Liver (tissue), 9 donors: ENCODE measurements around the gene CYP24A1. TPM values are rescaled to one million over a fixed set of nuclear protein-coding genes. Genes with fewer than 3 reads are reported as not detected.

ENCODE experiments used
- DNase-seq: peaks from one replicate; pipeline ENCODE4 v3.0.0-alpha.2; 2017; ENCODE audit warnings: low spot score
- H3K27ac ChIP-seq, 2 donors: one replicate each; pipeline ENCODE4 v1.7.0; 2013; ENCODE audit warnings: inconsistent platforms in 2 of 2, low read length in 2 of 2, control low read depth in 1 of 2, low read depth in 1 of 2, mild to moderate bottlenecking in 1 of 2
- H3K27me3 ChIP-seq, 4 donors: one replicate each; pipeline versions ENCODE4 v1.6.1 to v1.7.0; 2013; ENCODE audit warnings: low read length in 3 of 4, inconsistent platforms in 1 of 4, mild to moderate bottlenecking in 1 of 4, moderate library complexity in 1 of 4; ENCODE audit not compliant: control insufficient read depth in 4 of 4, insufficient read depth in 4 of 4
- H3K36me3 ChIP-seq, 4 donors: one replicate each; pipeline versions ENCODE4 v1.6.1 to v1.7.0; 2013; ENCODE audit warnings: low read length in 3 of 4, mild to moderate bottlenecking in 3 of 4, low read depth in 1 of 4, moderate library complexity in 1 of 4; ENCODE audit not compliant: control insufficient read depth in 4 of 4, insufficient read depth in 3 of 4
- H3K4me1 ChIP-seq, 4 donors: one replicate each; pipeline versions ENCODE4 v1.6.1 to v1.7.0; 2013; ENCODE audit warnings: low read length in 3 of 4, mild to moderate bottlenecking in 3 of 4, moderate library complexity in 1 of 4; ENCODE audit not compliant: control insufficient read depth in 4 of 4, insufficient read depth in 4 of 4
- H3K4me3 ChIP-seq, 3 donors: one replicate each; pipeline versions ENCODE4 v1.6.1 to v1.7.0; 2013; ENCODE audit warnings: low read length in 3 of 3, control low read depth in 1 of 3, low read depth in 1 of 3, mild to moderate bottlenecking in 1 of 3
- H3K9ac ChIP-seq, 2 donors: one replicate each; pipeline ENCODE4 v1.7.0; 2013; ENCODE audit warnings: low read length in 2 of 2, mild to moderate bottlenecking in 2 of 2, moderate library complexity in 2 of 2, control low read depth in 1 of 2, low read depth in 1 of 2
- H3K9me3 ChIP-seq, 4 donors: one replicate each; pipeline versions ENCODE4 v1.6.1 to v1.7.0; 2013; ENCODE audit warnings: low read length in 3 of 4; ENCODE audit not compliant: control insufficient read depth in 4 of 4
- ATF3 ChIP-seq: IDR thresholded peaks from 2 replicates; pipeline ENCODE4 v1.6.1; 2016; ENCODE audit warnings: antibody characterized with exemption
- CTCF ChIP-seq: fragments of 150-350 bp; IDR thresholded peaks from 2 replicates; pipeline ENCODE4 v1.5.1; 2017; ENCODE audit warnings: improper control_type of control experiment, low read depth, low read length; ENCODE audit not compliant: missing input control
- EGR1 ChIP-seq, 2 donors: IDR thresholded peaks; 2 replicates each; pipeline ENCODE4 v1.6.1; 2016 to 2018; ENCODE audit warnings: antibody characterized with exemption in 2 of 2, low read depth in 2 of 2
- FOXA1 ChIP-seq: IDR thresholded peaks from 2 replicates; pipeline ENCODE4 v1.6.1; 2016; ENCODE audit warnings: antibody characterized with exemption
- FOXA2 ChIP-seq: IDR thresholded peaks from 2 replicates; pipeline ENCODE4 v1.6.1; 2016; ENCODE audit warnings: antibody characterized with exemption
- GABPA ChIP-seq, 2 donors: IDR thresholded peaks in 1 of 2; conservative IDR thresholded peaks in 1 of 2; 2 replicates each; pipeline ENCODE4 v1.6.1; 2016; ENCODE audit warnings: antibody characterized with exemption in 2 of 2, mild to moderate bottlenecking in 1 of 2, moderate library complexity in 1 of 2
- HNF4A ChIP-seq, 2 donors: conservative IDR thresholded peaks; 2 replicates each; pipeline ENCODE4 v1.6.1; 2016; ENCODE audit warnings: antibody characterized with exemption in 2 of 2, mild to moderate bottlenecking in 2 of 2
- HNF4G ChIP-seq: IDR thresholded peaks from 2 replicates; pipeline ENCODE4 v1.6.1; 2016; ENCODE audit warnings: antibody characterized with exemption
- MAX ChIP-seq: IDR thresholded peaks from 2 replicates; pipeline ENCODE4 v1.6.1; 2016; ENCODE audit warnings: antibody characterized with exemption
- NR2F2 ChIP-seq: IDR thresholded peaks from 2 replicates; pipeline ENCODE4 v1.6.1; 2016; ENCODE audit warnings: antibody characterized with exemption
- RAD21 ChIP-seq, 2 donors: IDR thresholded peaks; 2 replicates each; pipeline ENCODE4 v1.6.1; 2016; ENCODE audit warnings: antibody characterized with exemption in 2 of 2, mild to moderate bottlenecking in 2 of 2
- REST ChIP-seq: IDR thresholded peaks from 2 replicates; pipeline ENCODE4 v1.6.1; 2016; ENCODE audit warnings: antibody characterized with exemption, mild to moderate bottlenecking
- RXRA ChIP-seq, 2 donors: IDR thresholded peaks; 2 replicates each; pipeline ENCODE4 v1.6.1; 2017 to 2018; ENCODE audit warnings: antibody characterized with exemption in 2 of 2, mild to moderate bottlenecking in 1 of 2
- SP1 ChIP-seq: IDR thresholded peaks from 2 replicates; pipeline ENCODE4 v1.6.1; 2018; ENCODE audit warnings: antibody characterized with exemption, mild to moderate bottlenecking
- TAF1 ChIP-seq: conservative IDR thresholded peaks from 2 replicates; pipeline ENCODE4 v1.6.1; 2016; ENCODE audit warnings: antibody characterized with exemption, mild to moderate bottlenecking
- YY1 ChIP-seq: IDR thresholded peaks from 2 replicates; pipeline ENCODE4 v1.6.1; 2016; ENCODE audit warnings: antibody characterized with exemption, mild to moderate bottlenecking
- ZBTB33 ChIP-seq: IDR thresholded peaks from 2 replicates; pipeline ENCODE4 v1.6.1; 2016; ENCODE audit warnings: antibody characterized with exemption
- WGBS: extraction: QIAGEN DNeasy Blood & Tissue Kit; methylation state at CpG from one replicate; pipeline ENCODE4 v1.1.7; 2013; 5-methylcytosine and 5-hydroxymethylcytosine counted together
- polyA plus RNA-seq, 2 donors: library from polyadenylated mRNA; stranded (reverse) in 1 of 2; unstranded in 1 of 2; fragments of 200-250 nt in 1 of 2; fragments of >200 nt in 1 of 2; fragmentation: Nextera tagmentation in 1 of 2; extraction: Ambion mirVana in 1 of 2; gene quantifications; one replicate each; pipeline versions ENCODE4 v1.2.1 to v1.2.3, GENCODE V29; 2013 to 2015
- total RNA-seq, 2 donors: library from RNA; depleted of rRNA; stranded (reverse); fragments of >200 nt; gene quantifications; one replicate each; pipeline ENCODE4 v1.2.3, GENCODE V29; 2014
- donor health status: healthy.
- donor health status: healthy.
- donor health status: healthy.
- donor health status: healthy.
- donor health status: healthy.

Gene CYP24A1
- total and polyA plus RNA-seq, 4 donors, result not detected

- WGBS, result 81% methylated on average over 11 of the region's 11 CpGs
- Histone ChIP-seq H3K36me3 (no peaks in the 10 kb centered on the region), H3K9ac (no peak overlapping the region), H3K9me3 (no peaks in the 10 kb centered on the region), H3K4me1 (no peaks in the 10 kb centered on the region), H3K27me3 (no peaks in the 10 kb centered on the region), H3K4me3 (no peak overlapping the region), H3K27ac (no peak overlapping the region)
- no peak for DNase-seq
- TF ChIP-seq SP1 (peak; percentile 18), YY1 (no peak), CTCF (no peak), RXRA (IDR thresholded peaks at IDR 0.05) (peak; percentile 24 to 25), NR2F2 (no peak), HNF4A (conservative IDR thresholded peaks at IDR 0.05) (no peak), REST (no peak), RAD21 (IDR thresholded peaks at IDR 0.05) (no peak), GABPA (IDR thresholded peaks at IDR 0.05 in 1 of 2, conservative IDR thresholded peaks at IDR 0.05 in 1 of 2) (no peak), FOXA2 (no peak), HNF4G (no peak), FOXA1 (no peak)
Measured at GRCh38 chr20:54123587-54124180, 50.1 kb downstream of the CYP24A1 start.

GRCh38 chr20:54122681-54123586 lies 50.9 kb downstream of the CYP24A1 start:
- Histone ChIP-seq H3K9ac (no peak overlapping the region), H3K9me3 (no peaks in the 10 kb centered on the region), H3K27me3 (no peaks in the 10 kb centered on the region), H3K4me1 (no peaks in the 10 kb centered on the region), H3K27ac (no peak overlapping the region), H3K36me3 (no peaks in the 10 kb centered on the region), H3K4me3 (no peak overlapping the region)
- 89% methylated on average over 10 of the region's 10 CpGs for WGBS
- DNase-seq, result no peak
- TF ChIP-seq TAF1, result no peak
- TF ChIP-seq HNF4A (conservative IDR thresholded peaks at IDR 0.05), result no peak
- no peak for TF ChIP-seq FOXA2
- TF ChIP-seq FOXA1, result no peak
- TF ChIP-seq ZBTB33, result no peak
- no peak for TF ChIP-seq RAD21 (IDR thresholded peaks at IDR 0.05)
- TF ChIP-seq EGR1 (IDR thresholded peaks at IDR 0.05; ENCODE audit: low read depth in 2 of 2), result no peak
- TF ChIP-seq GABPA (IDR thresholded peaks at IDR 0.05 in 1 of 2, conservative IDR thresholded peaks at IDR 0.05 in 1 of 2), result no peak
- no peak for TF ChIP-seq SP1
- TF ChIP-seq MAX, result no peak
- no peak for TF ChIP-seq NR2F2
- TF ChIP-seq ATF3, result no peak
- no peak for TF ChIP-seq CTCF
